Pancreas (tissue), 10 donors: ENCODE data around the gene NANOG. TPM values are rescaled to one million over a fixed set of nuclear protein-coding genes. Genes with fewer than 3 reads are reported as not detected.
"Not testable (repeated sequence)": the region's sequence is repeated elsewhere in the genome, so short reads cannot be mapped to it uniquely, and the experiment has no call there.

Experiments used
- ATAC-seq, 4 donors: fragments of 200-7000 bp; cut with Tn5 transposase; one replicate each; pipeline versions ENCODE4 v1.8.0 to v1.9.1; 2020; ENCODE audit warnings: mild to moderate bottlenecking in 4 of 4, moderate library complexity in 4 of 4
- DNase-seq, 6 donors: peaks; one replicate each; pipeline ENCODE4 v3.0.0-alpha.2; 2020
- FAIRE-seq: peaks from 2 replicates; lab custom pipeline; 2012; peaks lifted over from hg19 to GRCh38; lab: Jason Lieb, UNC
- H3K27ac ChIP-seq, 4 donors: fragments of 200-600 bp; sonication (generic); 1 replicate in 3 of 4; 2 replicates in 1 of 4; pipeline versions ENCODE4 v1.5.0 to v1.8.0; 2020
- H3K27me3 ChIP-seq, 4 donors: fragments of 200-600 bp; one replicate each; pipeline ENCODE4 v1.8.0; 2021
- H3K36me3 ChIP-seq, 3 donors: fragments of 200-600 bp; sonication (generic) in 1 of 3; one replicate each; pipeline versions ENCODE4 v1.5.0 to v1.8.0; 2020 to 2021
- H3K4me1 ChIP-seq, 3 donors: fragments of 200-600 bp; one replicate each; pipeline ENCODE4 v1.8.0; 2021
- H3K4me3 ChIP-seq, 4 donors: fragments of 200-600 bp; sonication (generic) in 2 of 4; one replicate each; pipeline versions ENCODE4 v1.5.0 to v1.8.0; 2020 to 2021
- H3K9me3 ChIP-seq, 4 donors: fragments of 200-600 bp; one replicate each; pipeline ENCODE4 v1.8.0; 2021
- CTCF ChIP-seq, 4 donors: fragments of 200-600 bp; sonication (generic) in 3 of 4; IDR thresholded peaks; one replicate each; pipeline versions ENCODE4 v1.5.0 to v1.8.0; 2021; ENCODE audit warnings: antibody characterized with exemption in 4 of 4
- WGBS, 2 donors: extraction: QIAGEN DNeasy Blood & Tissue Kit; methylation state at CpG; one replicate each; pipeline ENCODE4 v1.1.7; 2013; 5-methylcytosine and 5-hydroxymethylcytosine counted together
- intact Hi-C, 3 donors: fragments of 100-400 bp; cut with DNase I; formaldehyde crosslinking; loops; one replicate each; pipeline versions ENCODE4 v1.11.1 to v1.14.2; 2022
- polyA plus RNA-seq, 2 donors: library from polyadenylated mRNA; stranded (reverse); fragments of 200-250 nt; gene quantifications; one replicate each; pipeline ENCODE4 v1.2.3, GENCODE V29; 2013
- total RNA-seq, 6 donors: library from RNA; stranded (reverse); fragmentation: NEBNext Ultra II Directional in 4 of 6; extraction: Animal tissue kit (Norgen Biotek cat#: 25700) in 4 of 6; gene quantifications; one replicate each; pipeline versions ENCODE4 v1.2.1 to v1.2.4, GENCODE V29; 2021 to 2023
- donor health status: healthy with polysubstance abuse.
- donor health status: DM: no; HTN: no; CAD: no; lungs with moderate emphysema.
- donor health status: DM: no; HTN: no; CAD: no.
- donor health status: control.
- donor health status: control.
- donor health status: Bipolar disorder and iron deficiency.
- donor health status: DM: yes; HTN: yes; CAD: no.
- donor health status: DM: no; HTN: no; CAD: no.
- donor health status: DM: no; HTN: no; CAD: no.
- donor health status: DM: yes; HTN: yes; CAD: no.

The NANOG gene
- total and polyA plus RNA-seq, 8 donors = 0.04 to 0.28 (median 0.09) TPM; not detected in 1

- 82 to 86% methylated on average over 20 of the region's 20 CpGs for WGBS, 2 donors
- no peak for DNase-seq
- Histone ChIP-seq H3K36me3 (no peaks in the 10 kb centered on the region), H3K4me1 (no peaks in the 10 kb centered on the region), H3K9me3 (no peaks in the 10 kb centered on the region), H3K4me3 (no peak overlapping the region), H3K27ac (no peak overlapping the region), H3K27me3 (no peaks in the 10 kb centered on the region)
- FAIRE-seq = no peak
- TF ChIP-seq CTCF (IDR thresholded peaks at IDR 0.05) = no peak
- intact Hi-C loops = no loop called here
- no peak for ATAC-seq
Measured at GRCh38 chr12:7751394-7751793, 37.8 kb upstream of the NANOG start.

- ATAC-seq, H3K4me1 ChIP-seq, intact Hi-C loops, H3K9me3 ChIP-seq, H3K36me3 ChIP-seq, FAIRE-seq, H3K27ac ChIP-seq, H3K27me3 ChIP-seq, H3K4me3 ChIP-seq: not testable (repeated sequence)
- 89 to 96% methylated on average over 35 to 39 of the region's 48 CpGs for WGBS, 2 donors
- DNase-seq = peak in 1 of 6 donors; percentile 50
Measured at GRCh38 chr12:7751941-7752922, 37.0 kb upstream of the NANOG start.

- DNase-seq, H3K9me3 ChIP-seq, H3K27me3 ChIP-seq, H3K27ac ChIP-seq, intact Hi-C loops, ATAC-seq, H3K36me3 ChIP-seq, H3K4me3 ChIP-seq, H3K4me1 ChIP-seq, FAIRE-seq: not testable (repeated sequence)
- WGBS, 2 donors = 89 to 94% methylated on average over 9 of the region's 9 CpGs
Measured at GRCh38 chr12:7755668-7756067, 33.5 kb upstream of the NANOG start.

GRCh38 chr12:7756993-7757392 is 32.2 kb upstream of the NANOG start:
- no peak for DNase-seq

GRCh38 chr12:7758766-7759140 is 30.4 kb upstream of the NANOG start:
- no peaks in the 10 kb centered on the region for H3K27me3 ChIP-seq
- no peaks in the 10 kb centered on the region for H3K36me3 ChIP-seq
- H3K27ac ChIP-seq = no peak overlapping the region
- 69 to 74% methylated on average over 9 of the region's 9 CpGs for WGBS, 2 donors
- DNase-seq = no peak
- no peaks in the 10 kb centered on the region for H3K9me3 ChIP-seq
- no peak overlapping the region for H3K4me3 ChIP-seq
- intact Hi-C loops = no loop called here
- ATAC-seq = no peak
- TF ChIP-seq CTCF (IDR thresholded peaks at IDR 0.05) = no peak
- H3K4me1 ChIP-seq = no peaks in the 10 kb centered on the region
- FAIRE-seq = no peak

More at GRCh38 chr12:7756993-7757392, 32.2 kb upstream of the NANOG start:
- H3K27ac ChIP-seq = no peak overlapping the region
- 42 to 58% methylated on average over 2 of the region's 2 CpGs for WGBS, 2 donors
- no peaks in the 10 kb centered on the region for H3K27me3 ChIP-seq
- ATAC-seq = no peak
- H3K4me1 ChIP-seq = no peaks in the 10 kb centered on the region
- H3K4me3 ChIP-seq = no peak overlapping the region
- intact Hi-C loops = no loop called here
- H3K9me3 ChIP-seq = no peaks in the 10 kb centered on the region
- H3K36me3 ChIP-seq = no peaks in the 10 kb centered on the region
- FAIRE-seq = no peak
- TF ChIP-seq CTCF (IDR thresholded peaks at IDR 0.05) = no peak

- intact Hi-C loops = no loop called here
- H3K4me3 ChIP-seq = no peak overlapping the region
- no peaks in the 10 kb centered on the region for H3K27me3 ChIP-seq
- 46 to 54% methylated on average over 3 of the region's 3 CpGs for WGBS, 2 donors
- TF ChIP-seq CTCF (IDR thresholded peaks at IDR 0.05) = no peak
- no peak overlapping the region for H3K27ac ChIP-seq
- DNase-seq (no peak), ATAC-seq (no peak), FAIRE-seq (no peak)
- no peaks in the 10 kb centered on the region for H3K4me1 ChIP-seq
- H3K36me3 ChIP-seq = no peaks in the 10 kb centered on the region
- H3K9me3 ChIP-seq = no peaks in the 10 kb centered on the region
Measured at GRCh38 chr12:7769999-7770398, 19.2 kb upstream of the NANOG start.
